Retina (tissue), 1 donor: ENCODE data around the gene COL16A1.

Experiments
- DNase-seq: peaks from one replicate; pipeline ENCODE4 v3.0.0-alpha.2; 2016

Gene COL16A1

DNA sequence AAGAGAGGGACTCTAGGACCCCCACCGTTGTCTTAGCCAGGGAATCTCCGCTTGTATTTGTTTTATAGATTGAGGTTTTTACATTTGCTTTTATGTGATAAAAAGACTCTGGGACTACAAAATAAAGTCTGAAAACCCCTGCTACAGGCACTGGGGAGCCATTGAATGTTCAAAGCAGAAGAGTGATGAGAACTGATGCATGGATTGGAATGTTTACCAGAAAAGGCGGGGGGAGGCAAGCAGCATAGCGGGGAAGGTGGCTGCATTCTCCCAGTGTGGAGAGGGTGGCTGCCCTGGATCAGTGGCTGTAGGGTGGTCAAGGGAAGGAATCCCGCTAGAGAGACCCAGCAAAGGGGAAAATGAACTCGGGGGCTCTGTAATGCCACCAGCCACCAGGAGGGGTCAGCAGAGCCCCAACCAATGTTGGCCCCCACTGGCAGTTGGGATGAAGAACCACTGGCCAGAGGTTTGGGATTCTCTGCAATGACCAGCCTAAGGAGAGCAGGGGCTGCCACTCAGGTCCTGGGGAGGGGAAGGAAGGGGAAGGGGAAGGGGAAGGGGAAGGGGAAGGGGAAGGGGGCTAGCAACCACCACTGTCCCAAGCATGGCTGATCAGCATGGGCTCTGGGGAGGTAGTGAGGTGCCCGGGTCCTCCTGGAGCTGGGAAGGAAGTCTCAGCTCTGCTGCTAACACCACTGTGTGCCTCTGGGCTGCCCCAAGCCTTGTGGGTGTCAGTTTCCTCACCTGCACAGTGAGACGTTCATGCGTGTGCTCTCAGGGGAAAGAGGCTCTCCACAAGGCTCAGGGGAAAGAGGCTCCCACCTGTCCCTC, 40.0 kb downstream of the COL16A1 start:
- DNase-seq = peak; percentile 84

DNA sequence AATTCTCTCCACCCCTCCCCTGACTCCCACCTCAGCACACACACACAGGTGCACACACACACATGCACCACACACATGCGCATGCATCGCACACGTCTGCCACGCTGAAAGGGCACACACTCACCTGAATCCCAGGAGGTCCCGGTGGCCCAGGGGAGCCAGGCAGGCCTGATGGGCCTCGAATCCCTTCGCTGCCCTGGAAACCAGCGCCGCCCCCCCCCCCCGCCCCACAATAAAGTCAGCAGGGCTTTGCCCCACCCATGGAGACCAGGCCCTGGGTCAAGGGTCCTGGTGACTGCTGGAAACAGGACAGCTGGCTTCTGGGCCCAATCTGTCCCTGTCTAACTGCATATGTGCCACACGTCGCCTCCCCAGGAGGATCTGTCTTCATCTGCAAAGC, 41.4 kb downstream of the COL16A1 start:
- no peak for DNase-seq

DNA sequence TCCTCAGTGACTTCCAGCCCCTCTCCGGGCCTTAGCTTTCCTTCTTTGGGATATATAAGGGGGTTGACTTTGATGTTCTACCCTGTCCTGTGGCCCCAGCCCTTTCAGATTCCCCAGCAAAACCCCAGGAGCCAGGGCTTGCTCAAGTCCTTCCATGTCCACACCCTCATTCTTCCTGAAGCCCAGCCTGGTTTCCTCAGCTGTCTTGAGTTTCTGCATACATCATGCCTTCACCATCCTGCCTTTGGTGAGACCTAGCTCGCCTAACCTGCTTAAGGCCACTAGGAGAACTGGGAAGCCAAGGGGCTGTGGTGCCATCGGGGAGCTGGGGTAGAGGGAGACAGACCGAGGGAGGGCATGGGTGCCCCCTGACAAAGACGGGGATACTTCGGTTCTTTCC, 42.0 kb downstream of the COL16A1 start:
- no peak for DNase-seq

DNA sequence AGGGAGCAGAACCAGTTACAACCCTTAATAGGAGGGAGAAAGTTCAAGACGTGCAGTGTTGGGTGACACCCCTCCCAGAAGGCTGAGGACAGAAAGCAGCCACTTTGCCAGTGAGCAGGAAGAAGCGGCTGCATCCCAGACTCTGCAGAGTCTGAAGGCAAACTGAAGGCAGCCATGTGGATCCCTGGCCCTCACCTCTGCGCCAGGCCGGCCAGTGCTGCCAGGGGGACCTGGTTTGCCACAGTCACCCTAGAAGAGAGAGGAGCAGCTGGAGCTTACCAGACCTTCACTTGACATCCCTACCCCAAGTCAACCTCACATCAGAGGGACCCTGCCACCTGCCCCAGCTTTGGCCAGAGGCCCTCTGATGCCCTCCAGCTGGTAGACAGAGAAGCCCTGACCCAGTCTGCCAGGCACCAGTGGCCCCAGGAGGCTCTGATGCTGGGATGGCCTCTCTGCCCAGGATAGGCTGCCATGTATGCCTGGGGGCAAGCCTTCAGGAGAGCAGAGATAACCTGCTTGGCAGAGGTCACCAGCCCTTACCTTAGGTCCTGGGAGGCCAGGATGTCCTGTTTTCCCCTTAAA, 42.9 kb downstream of the COL16A1 start:
- no peak for DNase-seq

DNA sequence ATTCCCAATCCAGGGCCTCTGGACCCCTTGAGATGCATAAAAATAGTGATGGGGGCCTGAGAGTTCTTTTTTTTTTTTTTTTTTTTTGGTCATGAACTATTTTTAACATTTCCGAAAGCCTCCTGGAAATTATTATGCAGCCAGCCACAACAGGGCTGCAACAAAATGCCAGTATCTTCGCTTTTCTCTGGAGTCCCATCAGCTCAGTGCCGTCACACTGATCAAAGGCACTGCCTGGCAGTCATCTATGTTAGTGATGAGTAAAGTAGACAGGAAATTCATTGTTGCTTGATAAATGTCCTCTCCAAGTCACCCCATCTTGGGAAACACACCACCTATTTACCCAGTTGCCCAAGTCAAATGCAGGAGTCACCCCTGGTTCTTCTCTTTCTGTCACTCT, 43.9 kb downstream of the COL16A1 start:
- no peak for DNase-seq

DNA sequence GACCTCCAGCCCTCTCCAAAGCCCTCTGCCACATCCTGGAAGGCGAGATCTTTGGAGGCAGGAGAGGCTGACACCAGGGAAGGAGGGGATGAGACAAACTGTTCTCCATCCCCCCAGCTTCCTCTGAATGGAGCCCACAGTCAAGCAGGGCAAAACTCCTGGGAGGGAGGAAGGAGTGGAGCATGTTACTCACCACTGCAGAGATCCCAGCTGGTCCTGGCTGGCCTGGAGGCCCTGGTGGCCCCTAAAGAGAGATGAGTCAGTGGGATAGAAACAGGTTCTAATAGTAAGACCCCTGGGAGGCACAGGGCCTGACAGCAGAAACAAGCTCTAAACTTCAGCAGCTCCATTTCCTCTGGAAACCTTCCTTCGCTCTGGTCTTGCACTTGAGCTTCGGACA, 45.1 kb downstream of the COL16A1 start:
- no peak for DNase-seq

DNA sequence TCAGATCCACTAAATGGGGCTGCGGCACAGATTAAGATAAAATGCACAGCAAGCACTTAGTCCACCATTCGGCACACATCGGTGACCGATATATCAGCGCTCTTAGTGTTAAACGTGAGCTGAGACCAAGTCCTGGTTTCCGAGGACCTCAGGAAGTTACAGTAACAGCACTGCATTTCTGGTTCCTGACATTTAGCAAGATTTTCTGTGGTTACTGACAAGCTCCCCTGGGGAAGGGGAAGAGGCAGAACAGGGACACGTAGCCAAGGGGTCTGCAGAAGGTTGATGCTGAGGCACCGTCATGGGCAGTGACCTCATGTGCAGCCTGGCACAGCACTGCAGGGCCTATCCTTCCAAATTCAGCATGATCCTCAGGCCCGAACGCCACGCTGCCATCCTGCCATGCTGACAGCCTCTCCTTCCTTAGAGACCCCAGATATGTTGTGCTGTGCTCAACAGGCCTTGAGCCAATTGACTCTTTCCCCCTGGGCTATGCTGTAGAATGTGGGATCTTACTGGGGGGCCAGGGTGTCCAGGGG, 45.8 kb downstream of the COL16A1 start:
- no peak for DNase-seq

DNA sequence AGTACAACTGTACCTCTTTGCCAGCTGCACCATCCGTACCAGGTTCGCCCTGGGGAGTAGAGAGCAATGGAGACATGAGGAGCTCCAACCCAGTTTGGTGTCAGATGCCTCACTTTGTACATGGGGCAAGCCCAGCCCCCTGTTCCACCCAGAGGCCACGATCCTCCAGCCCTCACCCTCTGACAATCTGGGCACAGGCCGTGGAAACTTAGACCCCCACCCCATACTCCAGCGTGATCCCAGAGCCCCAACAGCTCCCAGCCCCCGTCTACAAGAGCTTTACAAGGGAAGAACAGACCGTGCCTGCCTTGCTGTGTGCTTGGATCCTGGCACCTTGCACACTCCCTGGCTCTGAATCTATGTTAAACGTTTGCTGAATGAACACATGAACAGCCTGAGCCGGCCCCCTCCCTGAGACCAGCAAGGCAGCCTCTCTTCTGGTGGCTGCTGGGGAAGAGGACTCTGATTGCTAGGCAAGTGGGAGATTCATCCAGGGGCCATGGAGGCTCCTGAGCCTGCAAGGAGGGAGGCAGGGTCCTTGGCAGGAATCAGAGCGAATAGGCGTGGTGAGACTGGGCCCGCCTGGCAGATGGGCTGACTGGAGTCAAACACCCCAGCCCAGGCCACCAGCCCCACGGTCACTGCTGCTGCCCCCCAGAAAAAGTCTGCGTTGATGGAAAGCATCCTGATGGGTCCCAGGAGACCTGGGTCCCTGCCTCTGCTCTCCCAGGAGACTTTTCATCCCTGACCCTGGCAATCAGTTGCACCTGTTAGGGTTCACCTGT, 46.6 kb downstream of the COL16A1 start:
- no peak for DNase-seq

DNA sequence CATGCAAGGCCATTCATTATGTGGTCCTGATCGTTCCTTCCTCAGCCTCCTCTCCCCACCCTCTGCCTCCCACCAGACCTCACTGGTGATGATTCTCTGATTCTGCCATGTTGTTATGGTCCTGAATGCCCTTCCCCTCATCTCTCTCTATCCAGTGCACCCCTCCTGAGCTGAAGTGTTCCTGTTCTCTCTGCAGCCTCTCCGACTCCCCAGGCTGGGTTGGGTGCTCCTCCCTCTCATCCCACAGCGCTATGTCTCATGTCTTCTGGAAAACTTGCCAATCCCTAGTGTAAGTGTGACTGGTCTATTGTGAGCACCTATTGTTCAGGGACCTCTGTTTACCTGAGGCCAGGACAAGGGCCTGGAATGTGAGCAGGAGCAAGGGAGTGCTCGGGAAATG, 48.1 kb downstream of the COL16A1 start:
- DNase-seq = no peak

DNA sequence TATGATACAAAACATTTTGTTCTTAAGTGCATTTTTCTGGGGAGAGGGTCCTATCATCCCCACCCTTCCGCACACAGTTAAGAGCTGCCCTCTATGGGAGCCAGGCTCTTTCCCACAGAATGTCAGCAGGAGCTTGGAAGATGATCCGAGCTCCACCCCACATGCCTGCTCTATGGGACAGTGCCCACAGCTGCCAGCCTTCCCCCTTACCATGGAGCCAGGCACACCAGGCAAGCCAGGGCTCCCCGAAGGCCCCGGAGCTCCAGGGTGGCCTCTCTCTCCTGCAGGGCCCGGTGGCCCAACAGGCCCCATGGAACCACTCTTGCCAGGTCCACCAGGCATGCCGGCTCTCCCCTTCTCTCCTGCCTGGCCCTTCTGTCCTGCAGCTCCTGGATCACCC, 48.7 kb downstream of the COL16A1 start:
- no peak for DNase-seq

DNA sequence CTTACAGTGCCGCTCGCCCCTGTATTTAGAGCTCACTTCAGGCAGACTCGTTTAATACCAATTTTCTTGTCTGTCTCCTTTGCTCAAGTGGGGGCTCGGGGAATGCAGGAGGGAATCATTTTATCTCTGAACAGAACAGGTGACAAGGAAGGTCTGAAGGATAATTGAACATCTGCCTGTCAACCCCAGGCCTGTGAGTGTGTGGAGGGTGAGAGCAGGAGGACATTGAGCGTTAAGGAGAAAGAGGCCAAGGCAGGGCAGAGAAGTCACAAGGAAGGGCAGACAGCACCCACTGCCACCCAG, 49.4 kb downstream of the COL16A1 start:
- no peak for DNase-seq

DNA sequence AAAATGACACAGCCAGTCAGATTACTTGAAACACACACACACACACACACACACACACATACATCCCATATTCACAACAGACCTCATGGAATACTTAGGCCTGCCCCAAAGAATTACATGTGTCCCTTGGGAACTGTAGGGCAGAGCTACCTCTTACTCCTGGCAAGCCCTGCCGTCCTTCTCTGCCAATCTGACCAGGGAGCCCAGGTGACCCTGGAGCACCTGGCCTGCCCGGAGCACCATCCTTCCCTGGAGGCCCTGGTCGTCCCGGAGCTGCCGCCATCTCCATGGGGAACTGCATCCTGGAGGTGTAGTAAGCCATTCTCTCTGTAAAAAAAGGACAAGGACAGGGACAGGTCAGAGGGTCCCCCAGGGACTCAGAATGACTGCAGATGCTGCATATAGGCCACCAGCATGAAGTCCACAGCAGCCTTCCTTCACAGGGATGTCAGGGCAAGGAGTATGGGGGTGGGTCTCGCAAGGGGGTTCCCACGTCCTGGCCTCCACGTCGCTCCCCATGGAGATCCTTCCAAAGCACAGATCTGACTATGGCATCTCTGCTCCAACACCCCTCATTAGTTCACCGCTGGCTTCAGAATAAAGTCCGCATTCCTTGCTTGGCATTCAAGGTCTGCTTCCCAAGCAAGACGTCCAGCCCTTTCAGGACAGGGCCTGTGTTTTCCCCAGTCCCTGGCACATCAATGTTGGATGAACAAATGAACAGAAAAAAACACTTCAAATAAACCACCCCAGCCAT, 49.9 kb downstream of the COL16A1 start:
- DNase-seq = no peak

DNA sequence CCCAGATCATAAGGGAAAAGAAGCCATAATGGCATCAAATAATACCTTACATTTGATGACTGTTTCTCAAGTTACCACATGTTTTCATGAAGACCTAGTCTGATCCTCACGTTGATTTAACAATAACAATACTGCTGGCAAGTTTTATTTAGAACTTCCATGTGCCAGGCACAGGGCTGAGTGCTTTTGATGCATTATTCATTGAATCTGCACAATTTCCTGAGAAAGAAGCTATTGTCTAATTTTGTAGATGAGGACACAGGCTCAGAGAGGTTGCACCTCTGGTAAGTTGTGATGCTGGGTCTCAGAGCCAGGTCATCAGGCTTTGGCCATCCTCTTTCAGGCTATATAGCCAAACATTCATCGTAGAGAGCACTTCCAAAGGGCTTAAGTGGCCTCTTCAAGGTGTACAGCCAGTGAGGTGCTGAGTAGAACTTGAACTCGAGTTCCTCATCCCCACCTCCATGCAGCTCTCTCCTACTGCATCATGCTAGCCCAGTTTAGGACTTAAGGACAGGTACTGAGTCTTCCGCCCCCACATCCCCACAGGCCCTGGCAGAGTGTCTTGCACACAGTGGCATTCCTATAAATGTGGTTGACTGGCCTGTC, 50.8 kb downstream of the COL16A1 start:
- no peak for DNase-seq

DNA sequence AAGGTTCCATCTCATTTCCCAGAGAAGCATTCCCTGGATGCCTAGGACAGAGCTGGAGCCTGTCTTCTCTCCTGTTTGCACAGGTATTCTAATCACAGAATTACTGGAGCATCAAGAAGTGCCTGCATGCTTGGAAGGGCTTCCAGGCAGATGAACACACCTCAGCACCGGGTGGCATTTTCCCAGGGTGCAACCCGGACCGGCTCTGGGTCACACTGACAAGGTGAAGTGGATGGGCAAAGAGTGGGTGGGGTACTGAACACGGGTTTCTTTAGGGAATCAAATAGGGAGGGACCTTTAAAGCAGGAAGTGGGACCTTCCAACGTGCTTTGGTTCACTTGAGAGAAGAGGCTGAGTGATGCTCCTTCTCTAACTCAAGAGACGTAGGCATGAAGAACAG, 52.1 kb downstream of the COL16A1 start:
- DNase-seq = no peak

DNA sequence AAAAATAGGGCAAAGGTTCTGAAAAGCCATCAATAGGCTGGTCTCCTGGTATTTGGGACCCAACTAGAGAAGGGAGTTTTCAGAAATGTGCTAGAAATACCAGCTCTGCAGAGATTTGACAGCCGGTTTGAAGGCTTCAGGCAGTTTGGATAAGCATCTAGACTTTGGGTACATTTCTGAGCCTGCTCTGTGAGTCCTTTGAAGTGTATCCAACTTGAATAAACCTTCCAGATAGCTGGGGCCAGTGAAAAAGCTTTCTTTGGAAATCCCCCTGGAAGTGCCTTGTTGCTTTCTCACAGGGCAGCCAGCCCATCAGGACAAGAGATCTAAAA, 52.8 kb downstream of the COL16A1 start:
- DNase-seq = no peak

DNA sequence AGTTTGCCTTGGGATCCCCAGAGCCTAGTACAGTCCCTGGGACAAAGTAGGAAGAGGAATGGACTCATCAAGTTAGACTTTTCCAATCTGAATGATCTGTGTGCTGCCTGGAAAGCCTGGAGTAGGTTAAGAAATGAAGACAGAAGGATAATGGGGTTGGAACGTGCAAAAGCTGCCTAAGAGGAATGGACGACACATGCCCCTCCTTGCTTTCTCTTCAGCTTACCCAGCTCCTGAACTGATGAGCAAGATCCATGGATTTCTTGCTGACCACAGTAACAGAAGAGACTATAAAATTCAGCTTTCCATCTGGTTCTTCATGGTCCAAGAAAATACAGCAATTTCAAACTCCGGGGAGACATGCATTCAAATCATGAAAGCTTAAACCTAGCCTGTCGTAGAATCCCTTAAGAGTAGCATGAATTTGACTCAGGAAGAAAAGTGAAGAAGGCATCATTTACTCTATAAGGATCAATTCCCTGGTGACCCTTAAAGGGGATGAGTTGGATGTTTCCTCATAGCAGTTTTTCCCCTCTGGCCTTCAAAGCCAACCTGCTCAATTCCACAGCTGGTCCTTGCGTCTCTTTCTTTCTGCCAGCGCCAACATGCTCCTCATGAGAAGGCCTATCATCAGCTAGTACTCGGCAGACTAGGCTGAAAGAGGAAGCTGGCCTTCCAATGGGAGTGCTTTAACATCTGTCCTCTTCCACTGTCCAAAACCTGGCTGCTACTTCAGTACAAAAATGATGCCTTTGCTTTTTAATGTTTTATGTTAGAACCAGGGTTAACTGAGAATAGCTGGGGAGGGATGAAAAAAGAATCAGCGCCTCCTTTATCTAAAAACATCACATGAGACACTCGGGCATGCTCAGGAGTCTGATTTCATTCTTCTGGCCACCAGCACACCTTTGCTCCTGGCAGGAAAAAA, 53.4 kb downstream of the COL16A1 start:
- no peak for DNase-seq

DNA sequence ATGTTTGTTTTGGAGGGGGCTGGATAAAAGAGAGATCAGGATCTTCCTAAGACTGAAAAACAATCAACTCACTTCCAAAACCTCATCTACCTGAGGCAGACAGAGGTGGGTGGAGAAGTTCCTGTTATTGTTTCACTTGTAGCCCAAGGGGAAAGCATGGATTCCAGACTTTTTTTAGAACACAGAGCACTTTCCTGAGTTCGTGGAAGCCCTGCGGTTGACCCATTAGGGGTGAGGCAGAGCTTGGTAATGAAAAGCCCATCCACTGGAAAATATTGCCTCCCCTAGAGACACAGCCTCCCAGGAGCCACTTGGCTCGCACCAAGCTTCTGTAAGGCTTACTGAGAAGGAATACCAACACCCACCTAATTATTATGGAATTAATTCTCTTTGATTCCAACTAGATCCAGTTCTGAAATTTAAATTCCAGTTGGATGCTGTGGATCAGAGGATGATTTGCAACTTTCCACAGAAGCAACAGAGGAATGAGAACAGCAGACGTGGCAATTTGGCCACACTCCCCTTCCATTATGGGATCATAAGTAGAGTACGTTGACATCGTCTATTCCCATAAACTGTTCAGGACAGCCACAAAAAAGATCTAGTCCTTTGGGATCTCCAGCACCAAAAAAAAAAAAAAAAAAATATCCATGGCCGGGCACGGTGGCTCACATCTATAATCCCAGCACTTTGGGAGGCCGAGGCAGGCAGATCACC, 55.0 kb downstream of the COL16A1 start:
- no peak for DNase-seq

DNA sequence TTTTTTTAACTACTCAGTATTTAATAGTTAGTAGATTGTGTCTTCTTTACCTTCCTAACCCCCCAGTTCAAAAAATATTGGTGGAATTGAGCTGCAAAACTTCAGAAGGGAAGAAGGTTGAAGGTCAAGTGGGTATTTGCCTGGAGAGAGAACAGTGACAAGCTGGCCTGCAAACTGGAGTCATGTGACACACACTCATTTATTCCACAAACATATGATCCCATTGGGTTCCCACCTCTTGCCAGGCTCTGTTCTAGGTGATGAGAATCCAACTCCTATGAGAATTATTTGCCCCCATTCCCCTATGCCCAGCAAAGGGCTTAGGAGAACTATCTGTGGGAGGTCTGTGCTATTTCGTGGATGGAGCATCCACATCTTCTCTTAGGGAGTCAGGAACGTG, 55.6 kb downstream of the COL16A1 start:
- no peak for DNase-seq

DNA sequence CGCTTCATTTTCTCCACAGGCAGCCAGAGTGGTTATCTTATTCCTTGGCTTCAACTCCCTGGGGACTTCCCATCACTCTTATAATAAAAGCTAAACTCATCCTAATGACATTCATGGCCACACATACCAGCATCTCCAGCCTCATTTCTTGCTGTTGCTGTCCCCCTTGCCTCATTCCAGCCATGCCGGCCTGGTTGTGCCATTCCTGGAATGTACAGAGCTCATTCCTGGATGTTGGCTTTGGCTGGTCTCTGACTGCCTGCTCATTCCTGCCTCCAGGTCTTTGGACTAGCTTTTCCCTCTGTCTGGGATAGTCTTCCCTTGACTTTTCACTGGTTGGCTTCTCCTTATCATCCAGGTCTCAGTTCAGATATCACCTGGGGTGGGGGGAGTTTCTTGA, 56.7 kb downstream of the COL16A1 start:
- no peak for DNase-seq

DNA sequence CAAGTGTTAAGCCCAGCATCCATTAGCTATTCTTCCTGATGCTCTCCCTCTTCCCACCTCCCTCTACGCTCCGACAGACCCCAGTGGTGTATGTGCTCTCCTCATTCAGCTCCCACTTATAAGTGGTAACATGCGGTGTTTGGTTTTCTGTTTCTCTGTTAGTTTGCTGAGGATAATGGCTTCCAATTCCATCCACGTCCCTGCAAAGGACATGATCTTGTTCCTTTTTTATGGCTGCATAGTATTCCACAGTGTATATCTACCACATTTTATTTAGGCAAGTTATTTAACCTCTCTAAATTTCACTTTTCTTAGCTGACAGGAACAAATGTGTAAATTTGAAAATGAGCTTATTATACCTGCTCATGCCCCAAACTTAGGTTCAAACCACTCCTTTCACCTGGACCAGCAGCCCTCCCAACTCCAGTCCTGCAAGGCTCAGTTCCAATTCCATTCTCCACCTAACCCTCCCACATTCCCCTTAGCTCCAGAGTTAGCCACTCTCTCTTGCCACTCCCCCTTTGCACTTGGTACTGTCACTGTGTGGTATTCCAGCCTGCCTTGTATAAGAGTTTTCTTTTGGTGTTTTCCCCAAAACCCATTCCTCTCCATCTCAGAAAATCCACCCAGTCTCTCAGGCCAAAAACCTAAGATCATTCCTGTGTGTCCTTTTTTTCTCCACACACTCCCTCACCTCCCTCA, 57.4 kb downstream of the COL16A1 start:
- DNase-seq = no peak

DNA sequence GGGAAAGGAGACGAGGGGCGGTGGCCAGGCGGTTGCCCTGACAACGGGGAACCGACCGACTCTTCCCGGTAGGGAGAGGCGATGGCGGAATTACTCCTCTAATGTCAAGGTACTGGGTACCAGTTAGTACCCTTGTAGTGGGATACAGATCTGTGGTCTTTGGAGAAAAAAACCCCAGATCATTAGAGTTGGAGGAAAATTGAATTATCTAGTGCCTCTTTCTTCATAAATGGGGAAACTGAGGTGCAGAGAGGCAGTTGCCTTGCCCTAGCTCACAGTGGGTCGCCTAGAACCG, 58.6 kb downstream of the COL16A1 start:
- no peak for DNase-seq
